ENCODE results near the gene UBD. TPM values are rescaled to one million over a fixed set of nuclear protein-coding genes. Genes with fewer than 3 reads are reported as not detected.

UBD gene
- total RNA-seq, 2 donors from 2014 or later: not detected

GRCh38 chr6:29547573-29547972 lies 12.0 kb downstream of the UBD start:
- no peak overlapping the region for H3K9ac ChIP-seq (ENCODE audit: extremely low read depth, low read length, poor library complexity, severe bottlenecking)
- peaks cover 30% of the 10 kb centered on the region for H3K27me3 ChIP-seq (ENCODE audit: control insufficient read depth, insufficient read depth, low read length, poor library complexity, severe bottlenecking)
- no peaks in the 10 kb centered on the region for H3K4me1 ChIP-seq (ENCODE audit: control insufficient read depth, insufficient read depth, low read length)
- 70 to 71% methylated on average over 3 of the region's 3 CpGs for WGBS, 2 experiments (ENCODE audit: insufficient coverage in 1 of 2, insufficient read length in 1 of 2)
- H3K9me3 ChIP-seq (ENCODE audit: control insufficient read depth, low read length): no peaks in the 10 kb centered on the region
- H3K27me3 Mint-ChIP-seq (ENCODE audit: insufficient read depth): peaks cover 30% of the 10 kb centered on the region
- H3K4me3 ChIP-seq (ENCODE audit: low read length): no peak overlapping the region
- TF ChIP-seq CTCF (conservative IDR thresholded peaks at IDR 0.05): no peak
- H3K27ac Mint-ChIP-seq: no peak overlapping the region
- H3K4me1 Mint-ChIP-seq: no peaks in the 10 kb centered on the region
- DNase-seq: no peak
- H3K36me3 ChIP-seq (ENCODE audit: control insufficient read depth, insufficient read depth, low read length): no peaks in the 10 kb centered on the region
- H3K36me3 Mint-ChIP-seq (ENCODE audit: low read depth): no peaks in the 10 kb centered on the region
- no peak overlapping the region for H3K4me3 Mint-ChIP-seq
- H3K27ac ChIP-seq (ENCODE audit: low read depth, low read length): no peak overlapping the region
- H3K9me3 Mint-ChIP-seq: no peaks in the 10 kb centered on the region

GRCh38 chr6:29537714-29538403 lies 21.7 kb downstream of the UBD start:
- H3K27me3 ChIP-seq (ENCODE audit: control insufficient read depth, insufficient read depth, low read length, poor library complexity, severe bottlenecking): no peaks in the 10 kb centered on the region
- 77 to 87% methylated on average over 4 of the region's 4 CpGs for WGBS, 2 experiments (ENCODE audit: insufficient coverage in 1 of 2, insufficient read length in 1 of 2)
- Mint-ChIP-seq H3K9me3 (no peaks in the 10 kb centered on the region), H3K4me3 (no peak overlapping the region), H3K27me3 (ENCODE audit: insufficient read depth) (peaks cover 5% of the 10 kb centered on the region), H3K27ac (no peak overlapping the region), H3K36me3 (ENCODE audit: low read depth) (no peaks in the 10 kb centered on the region), H3K4me1 (no peaks in the 10 kb centered on the region)
- H3K36me3 ChIP-seq (ENCODE audit: control insufficient read depth, insufficient read depth, low read length): no peaks in the 10 kb centered on the region
- H3K4me1 ChIP-seq (ENCODE audit: control insufficient read depth, insufficient read depth, low read length): no peaks in the 10 kb centered on the region
- no peak overlapping the region for H3K9ac ChIP-seq (ENCODE audit: extremely low read depth, low read length, poor library complexity, severe bottlenecking)
- no peaks in the 10 kb centered on the region for H3K9me3 ChIP-seq (ENCODE audit: control insufficient read depth, low read length)
- no peak for TF ChIP-seq CTCF (conservative IDR thresholded peaks at IDR 0.05)
- H3K4me3 ChIP-seq (ENCODE audit: low read length): no peak overlapping the region
- peak; percentile 48 for DNase-seq
- H3K27ac ChIP-seq (ENCODE audit: low read depth, low read length): no peak overlapping the region

- TF ChIP-seq CTCF (conservative IDR thresholded peaks at IDR 0.05): no peak
- Mint-ChIP-seq H3K4me3 (no peak overlapping the region), H3K27me3 (ENCODE audit: insufficient read depth) (no peaks in the 10 kb centered on the region), H3K9me3 (no peaks in the 10 kb centered on the region), H3K27ac (no peak overlapping the region), H3K36me3 (ENCODE audit: low read depth) (no peaks in the 10 kb centered on the region), H3K4me1 (no peaks in the 10 kb centered on the region)
- Histone ChIP-seq H3K4me3 (ENCODE audit: low read length) (no peak overlapping the region), H3K36me3 (ENCODE audit: control insufficient read depth, insufficient read depth, low read length) (no peaks in the 10 kb centered on the region), H3K4me1 (ENCODE audit: control insufficient read depth, insufficient read depth, low read length) (no peaks in the 10 kb centered on the region), H3K27ac (ENCODE audit: low read depth, low read length) (no peak overlapping the region), H3K9me3 (ENCODE audit: control insufficient read depth, low read length) (no peaks in the 10 kb centered on the region), H3K9ac (ENCODE audit: extremely low read depth, low read length, poor library complexity, severe bottlenecking) (no peak overlapping the region), H3K27me3 (ENCODE audit: control insufficient read depth, insufficient read depth, low read length, poor library complexity, severe bottlenecking) (no peaks in the 10 kb centered on the region)
- 75 to 90% methylated on average over 2 of the region's 2 CpGs for WGBS, 2 experiments (ENCODE audit: insufficient coverage in 1 of 2, insufficient read length in 1 of 2)
- DNase-seq: peak; percentile 29
Measured at GRCh38 chr6:29532320-29532951, 27.1 kb downstream of the UBD start.
